Measurements from ENCODE around the gene RNF208.

DNA sequence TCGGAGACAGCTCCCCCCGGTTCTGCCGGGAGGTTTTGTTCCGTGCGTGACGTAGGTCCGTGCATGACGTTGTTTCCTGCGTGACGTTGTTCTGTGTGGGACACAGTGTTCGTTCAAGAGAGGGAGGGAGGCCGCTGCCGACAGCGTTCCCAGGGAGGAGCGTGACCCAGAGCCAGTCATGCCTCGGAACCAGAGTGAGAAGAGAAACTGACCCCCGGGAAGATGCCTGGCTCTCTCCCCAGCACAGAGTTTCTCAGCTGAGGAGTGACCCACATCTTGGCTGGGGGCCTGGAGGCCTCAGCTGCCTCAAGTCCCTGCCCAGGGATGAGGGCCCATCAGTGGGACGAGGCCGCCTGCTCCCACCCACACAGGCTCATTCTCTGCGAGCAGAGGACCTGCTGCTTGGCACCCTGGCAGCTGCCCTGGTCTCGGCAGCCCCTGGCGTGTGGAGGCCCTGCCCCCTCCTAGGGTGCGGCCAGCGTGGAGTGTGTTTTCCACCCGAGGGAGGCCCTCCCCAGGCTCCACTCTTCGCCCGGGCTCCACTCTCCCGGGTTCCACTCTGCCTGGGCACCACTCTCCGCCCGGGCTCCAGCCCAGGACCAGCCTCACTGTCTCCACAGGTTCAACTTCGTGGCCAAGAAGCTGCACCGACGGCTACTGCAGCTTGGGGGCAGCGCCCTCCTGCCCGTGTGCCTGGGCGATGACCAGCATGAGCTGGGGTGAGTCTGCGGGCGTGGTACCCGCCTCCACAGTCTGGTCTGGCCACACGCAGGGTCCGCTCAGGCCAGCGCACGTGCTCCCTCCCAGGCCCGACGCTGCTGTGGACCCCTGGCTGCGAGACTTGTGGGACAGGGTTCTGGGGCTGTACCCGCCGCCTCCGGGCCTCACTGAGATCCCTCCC, 8.6 kb downstream of the RNF208 start:
- TF ChIP-seq, protein P1, sequence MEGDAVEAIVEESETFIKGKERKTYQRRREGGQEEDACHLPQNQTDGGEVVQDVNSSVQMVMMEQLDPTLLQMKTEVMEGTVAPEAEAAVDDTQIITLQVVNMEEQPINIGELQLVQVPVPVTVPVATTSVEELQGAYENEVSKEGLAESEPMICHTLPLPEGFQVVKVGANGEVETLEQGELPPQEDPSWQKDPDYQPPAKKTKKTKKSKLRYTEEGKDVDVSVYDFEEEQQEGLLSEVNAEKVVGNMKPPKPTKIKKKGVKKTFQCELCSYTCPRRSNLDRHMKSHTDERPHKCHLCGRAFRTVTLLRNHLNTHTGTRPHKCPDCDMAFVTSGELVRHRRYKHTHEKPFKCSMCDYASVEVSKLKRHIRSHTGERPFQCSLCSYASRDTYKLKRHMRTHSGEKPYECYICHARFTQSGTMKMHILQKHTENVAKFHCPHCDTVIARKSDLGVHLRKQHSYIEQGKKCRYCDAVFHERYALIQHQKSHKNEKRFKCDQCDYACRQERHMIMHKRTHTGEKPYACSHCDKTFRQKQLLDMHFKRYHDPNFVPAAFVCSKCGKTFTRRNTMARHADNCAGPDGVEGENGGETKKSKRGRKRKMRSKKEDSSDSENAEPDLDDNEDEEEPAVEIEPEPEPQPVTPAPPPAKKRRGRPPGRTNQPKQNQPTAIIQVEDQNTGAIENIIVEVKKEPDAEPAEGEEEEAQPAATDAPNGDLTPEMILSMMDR (IDR thresholded peaks at IDR 0.05), result no peak
- TF ChIP-seq POLR2AphosphoS5 (IDR thresholded peaks at IDR 0.05), result no peak
- TF ChIP-seq POLR2A (IDR thresholded peaks at IDR 0.05), result no peak
- TF ChIP-seq EP300 (IDR thresholded peaks at IDR 0.05), result no peak
